Suprapubic skin (tissue), 4 donors: ENCODE data around the gene GLIS1. TPM values are rescaled to one million over a fixed set of nuclear protein-coding genes. Genes with fewer than 3 reads are reported as not detected.

Experiments used
- DNase-seq, 2 donors: peaks; one replicate each; pipeline ENCODE4 v3.0.0-alpha.2; 2019; ENCODE audit warnings: low spot score in 2 of 2
- H3K27ac ChIP-seq: fragments of 200-600 bp; sonication (generic); one replicate; pipeline ENCODE4 v1.5.1; 2019
- H3K27me3 ChIP-seq: fragments of 200-600 bp; sonication (generic); one replicate; pipeline ENCODE4 v1.5.1; 2019
- H3K36me3 ChIP-seq: fragments of 200-600 bp; sonication (generic); one replicate; pipeline ENCODE4 v1.5.1; 2019
- H3K4me1 ChIP-seq: fragments of 200-600 bp; sonication (generic); one replicate; pipeline ENCODE4 v1.5.1; 2019
- H3K4me3 ChIP-seq: fragments of 200-600 bp; sonication (generic); one replicate; pipeline ENCODE4 v1.5.1; 2019; ENCODE audit warnings: mild to moderate bottlenecking
- H3K9me3 ChIP-seq: fragments of 200-600 bp; sonication (generic); one replicate; pipeline ENCODE4 v1.5.1; 2019
- EP300 ChIP-seq: sonication (generic); formaldehyde crosslinking; IDR thresholded peaks from one replicate; pipeline ENCODE4 v1.6.1; 2017; ENCODE audit warnings: antibody characterized with exemption
- POLR2A ChIP-seq, 2 donors: fragments of 450-650 bp; IDR thresholded peaks; one replicate each; pipeline ENCODE4 v1.6.1; 2017; ENCODE audit warnings: antibody characterized with exemption in 2 of 2, mild to moderate bottlenecking in 2 of 2, moderate library complexity in 2 of 2
- POLR2AphosphoS5 ChIP-seq, 3 donors: sonication (generic); formaldehyde crosslinking; IDR thresholded peaks; one replicate each; pipeline ENCODE4 v1.6.1; 2017; ENCODE audit warnings: antibody characterized with exemption in 3 of 3
- WGBS: methylation state at CpG from one replicate; pipeline ENCODE4 v1.1.5; 2018; 5-methylcytosine and 5-hydroxymethylcytosine counted together
- total RNA-seq, 4 donors: library from RNA; depleted of rRNA; stranded (reverse); fragments of >200 nt; gene quantifications; one replicate each; pipeline ENCODE4 v1.1.0, GENCODE V29; 2016
- TF ChIP-seq, protein P1 (sequence below), 2 donors: fragments of 200-600 bp in 1 of 2; fragments of 450-650 bp in 1 of 2; sonication (generic) in 1 of 2; IDR thresholded peaks; one replicate each; pipeline ENCODE4 v1.5.1; 2016 to 2019; ENCODE audit warnings: antibody characterized with exemption in 2 of 2, mild to moderate bottlenecking in 1 of 2, moderate library complexity in 1 of 2

GLIS1 gene
- total RNA-seq, 4 donors from 2014 or later: 0.34 to 1.5 (median 0.59) TPM

DNA sequence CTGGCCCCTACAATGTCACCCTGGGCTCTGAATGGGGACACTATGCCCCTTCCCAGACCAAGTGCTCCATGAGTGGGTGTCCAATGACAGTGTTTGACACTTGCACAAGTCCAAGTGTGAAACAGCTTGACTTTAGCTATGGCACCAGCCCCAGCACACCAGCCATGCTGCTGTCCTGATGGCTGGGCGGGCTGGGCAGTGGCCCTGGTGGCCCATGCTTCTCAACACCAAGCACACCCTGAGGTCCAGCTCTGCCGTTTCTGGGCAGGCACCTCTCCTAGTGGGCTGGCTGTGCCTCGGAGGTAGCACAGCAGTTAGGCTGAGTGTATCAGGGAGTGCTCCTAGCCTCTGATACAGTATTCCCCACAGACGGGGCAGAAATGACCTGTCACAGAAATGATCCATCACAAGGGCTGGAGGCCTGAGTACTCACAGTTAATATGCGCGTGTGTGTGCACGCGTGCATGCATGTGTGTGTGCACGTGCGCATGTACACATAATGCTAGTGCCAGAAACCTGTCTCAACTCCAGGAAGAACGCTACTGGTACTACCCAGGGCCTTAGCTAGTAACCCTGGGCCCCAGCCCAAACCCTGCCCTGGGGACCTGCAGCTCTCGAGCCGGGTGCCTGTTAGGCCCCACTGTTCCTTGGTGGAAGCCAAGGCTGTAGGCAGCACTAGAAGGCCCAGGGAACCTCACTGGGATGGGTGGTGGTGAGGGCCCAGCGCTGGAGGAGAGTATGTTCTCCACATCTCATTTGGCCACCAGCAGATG is 145.8 kb downstream of the GLIS1 start:
- Histone ChIP-seq H3K4me1 (peaks cover 9% of the 10 kb centered on the region), H3K27ac (no peak overlapping the region), H3K27me3 (no peaks in the 10 kb centered on the region), H3K4me3 (no peak overlapping the region), H3K36me3 (no peaks in the 10 kb centered on the region), H3K9me3 (no peaks in the 10 kb centered on the region)
- 97% methylated on average over 12 of the region's 14 CpGs for WGBS
- no peak for TF ChIP-seq POLR2AphosphoS5 (IDR thresholded peaks at IDR 0.05)
- no peak for DNase-seq

DNA sequence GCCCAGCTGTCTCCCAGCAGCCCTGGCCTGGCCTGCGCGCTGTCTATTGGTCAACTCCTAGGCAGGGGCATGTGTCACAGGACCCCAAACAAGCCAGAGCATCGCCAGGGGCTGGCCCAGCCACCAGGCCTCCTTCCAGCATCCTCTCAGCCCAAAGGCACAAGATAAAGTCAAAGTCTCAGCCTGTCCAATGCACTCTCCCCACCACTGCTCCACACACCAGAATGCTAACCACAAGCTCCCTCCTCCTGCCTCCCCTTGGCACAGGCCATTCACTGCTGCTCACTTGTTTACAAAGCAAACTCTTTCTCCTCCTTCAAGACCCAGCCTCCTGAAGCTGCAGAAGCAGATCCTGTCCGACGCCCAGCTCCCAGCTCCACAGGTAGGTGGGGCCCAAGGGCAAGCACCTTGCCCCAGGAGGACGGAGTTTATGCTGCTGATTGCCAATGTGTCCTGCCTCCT is 146.4 kb downstream of the GLIS1 start:
- H3K27me3 ChIP-seq: no peaks in the 10 kb centered on the region
- H3K4me3 ChIP-seq: no peak overlapping the region
- no peaks in the 10 kb centered on the region for H3K36me3 ChIP-seq
- peak in 1 of 2 donors; percentile 56 for DNase-seq
- 58% methylated on average over 3 of the region's 6 CpGs for WGBS
- H3K9me3 ChIP-seq: no peaks in the 10 kb centered on the region
- H3K4me1 ChIP-seq: peaks cover 9% of the 10 kb centered on the region
- no peak for TF ChIP-seq EP300
- TF ChIP-seq, protein P1, sequence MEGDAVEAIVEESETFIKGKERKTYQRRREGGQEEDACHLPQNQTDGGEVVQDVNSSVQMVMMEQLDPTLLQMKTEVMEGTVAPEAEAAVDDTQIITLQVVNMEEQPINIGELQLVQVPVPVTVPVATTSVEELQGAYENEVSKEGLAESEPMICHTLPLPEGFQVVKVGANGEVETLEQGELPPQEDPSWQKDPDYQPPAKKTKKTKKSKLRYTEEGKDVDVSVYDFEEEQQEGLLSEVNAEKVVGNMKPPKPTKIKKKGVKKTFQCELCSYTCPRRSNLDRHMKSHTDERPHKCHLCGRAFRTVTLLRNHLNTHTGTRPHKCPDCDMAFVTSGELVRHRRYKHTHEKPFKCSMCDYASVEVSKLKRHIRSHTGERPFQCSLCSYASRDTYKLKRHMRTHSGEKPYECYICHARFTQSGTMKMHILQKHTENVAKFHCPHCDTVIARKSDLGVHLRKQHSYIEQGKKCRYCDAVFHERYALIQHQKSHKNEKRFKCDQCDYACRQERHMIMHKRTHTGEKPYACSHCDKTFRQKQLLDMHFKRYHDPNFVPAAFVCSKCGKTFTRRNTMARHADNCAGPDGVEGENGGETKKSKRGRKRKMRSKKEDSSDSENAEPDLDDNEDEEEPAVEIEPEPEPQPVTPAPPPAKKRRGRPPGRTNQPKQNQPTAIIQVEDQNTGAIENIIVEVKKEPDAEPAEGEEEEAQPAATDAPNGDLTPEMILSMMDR (IDR thresholded peaks at IDR 0.05): no peak
- TF ChIP-seq POLR2A (IDR thresholded peaks at IDR 0.05): no peak
- TF ChIP-seq POLR2AphosphoS5 (IDR thresholded peaks at IDR 0.05): no peak
- H3K27ac ChIP-seq: no peak overlapping the region

DNA sequence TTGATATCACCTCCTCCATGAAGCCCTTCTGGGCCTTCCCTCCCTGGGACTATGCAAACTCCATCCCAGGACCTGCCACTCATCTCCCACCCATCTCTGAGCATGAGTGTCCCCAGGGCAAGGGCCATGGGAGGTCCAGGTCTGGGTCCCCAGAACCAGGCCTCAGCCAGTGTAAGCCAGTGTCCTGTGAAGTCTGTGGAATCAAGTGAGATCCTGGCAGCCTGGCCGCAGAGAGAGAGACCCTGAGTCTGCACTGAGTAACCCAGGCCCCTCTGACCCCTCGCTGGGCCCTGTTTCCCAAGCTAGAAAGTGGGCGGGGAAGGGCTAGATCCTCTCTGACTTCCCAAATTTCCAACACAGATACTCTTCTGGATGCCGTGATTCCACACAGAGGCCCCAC is 147.0 kb downstream of the GLIS1 start:
- H3K36me3 ChIP-seq: no peaks in the 10 kb centered on the region
- no peak overlapping the region for H3K27ac ChIP-seq
- TF ChIP-seq EP300 (no peak), POLR2A (IDR thresholded peaks at IDR 0.05) (no peak), POLR2AphosphoS5 (IDR thresholded peaks at IDR 0.05) (no peak)
- TF ChIP-seq, protein P1 (IDR thresholded peaks at IDR 0.05): no peak
- no peak overlapping the region for H3K4me3 ChIP-seq
- no peak for DNase-seq
- H3K9me3 ChIP-seq: no peaks in the 10 kb centered on the region
- WGBS: 84% methylated on average over 4 of the region's 4 CpGs
- H3K27me3 ChIP-seq: no peaks in the 10 kb centered on the region
- H3K4me1 ChIP-seq: peaks cover 9% of the 10 kb centered on the region

DNA sequence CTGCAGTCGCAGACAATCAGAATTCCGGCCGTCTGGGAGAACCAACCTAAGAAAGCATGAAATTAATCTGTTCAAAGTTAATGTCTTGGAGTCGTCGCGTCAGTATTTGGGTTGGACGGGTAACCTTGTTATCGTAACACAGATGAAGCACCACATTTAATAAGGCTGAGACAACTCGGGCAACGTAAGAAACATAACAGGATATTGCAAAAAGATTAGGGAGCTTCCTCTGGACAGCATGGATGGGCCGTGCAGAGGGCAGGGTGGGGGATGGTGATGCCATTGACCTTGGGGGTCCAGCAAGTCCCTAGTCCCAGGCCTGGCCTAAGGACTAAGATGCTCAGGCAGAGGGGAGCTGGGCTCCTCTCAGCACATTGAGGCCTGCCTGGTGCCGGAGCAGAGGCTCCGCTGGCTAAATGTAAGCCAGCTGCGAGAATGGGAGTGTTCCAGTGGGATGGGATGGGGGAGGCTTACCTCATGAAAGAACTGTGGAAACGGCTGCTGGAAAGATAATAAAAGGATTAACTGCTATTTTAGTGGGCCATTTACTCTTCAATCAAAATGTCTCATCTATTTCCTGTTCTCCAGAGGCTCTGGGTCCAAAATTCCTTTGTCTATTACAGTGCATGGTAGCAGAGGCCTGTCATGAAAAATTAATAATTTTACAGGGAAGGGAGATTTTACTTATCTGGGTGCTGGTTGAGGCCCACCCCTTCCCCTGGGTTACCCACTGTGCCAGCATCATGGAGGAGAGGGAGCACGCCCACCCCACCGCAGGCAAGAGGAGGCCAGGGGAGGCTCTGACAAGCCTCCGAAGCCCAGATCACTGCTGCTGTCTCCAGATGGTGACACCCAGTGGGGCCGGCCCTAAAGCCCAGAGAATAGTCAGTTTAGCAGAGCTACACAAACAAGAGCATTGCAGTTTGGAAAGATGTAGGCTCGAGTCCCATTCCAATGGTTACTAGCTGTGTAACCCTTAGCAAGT is 148.1 kb downstream of the GLIS1 start:
- DNase-seq: peak in 1 of 2 donors; percentile 74
- no peaks in the 10 kb centered on the region for H3K9me3 ChIP-seq
- H3K36me3 ChIP-seq: no peaks in the 10 kb centered on the region
- no peak overlapping the region for H3K27ac ChIP-seq
- no peak overlapping the region for H3K4me3 ChIP-seq
- H3K4me1 ChIP-seq: peaks cover 9% of the 10 kb centered on the region
- TF ChIP-seq POLR2A (IDR thresholded peaks at IDR 0.05) (no peak), POLR2AphosphoS5 (IDR thresholded peaks at IDR 0.05) (no peak), EP300 (no peak)
- TF ChIP-seq, protein P1 (IDR thresholded peaks at IDR 0.05): no peak
- 76% methylated on average over 19 of the region's 20 CpGs for WGBS
- H3K27me3 ChIP-seq: no peaks in the 10 kb centered on the region

DNA sequence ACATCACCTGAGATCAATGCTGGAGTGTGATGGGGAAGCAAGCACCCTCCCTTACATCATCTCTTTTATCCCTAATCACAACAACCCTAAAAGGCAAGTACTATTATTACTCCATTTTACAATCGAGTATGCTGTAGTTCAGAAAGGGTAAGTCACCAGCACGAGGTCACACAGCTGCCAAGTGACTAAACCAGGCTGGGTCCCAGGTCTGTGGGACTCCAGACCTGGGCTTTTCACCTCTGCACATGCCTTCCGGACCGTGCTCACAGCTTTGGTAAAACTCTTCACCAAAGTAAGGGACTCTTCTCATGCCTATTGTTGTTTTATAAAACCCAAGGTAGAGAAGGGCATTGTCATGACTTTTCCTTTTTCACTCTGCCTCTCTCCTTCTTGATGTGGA is 148.9 kb downstream of the GLIS1 start:
- H3K4me3 ChIP-seq: no peak overlapping the region
- peaks cover 9% of the 10 kb centered on the region for H3K4me1 ChIP-seq
- no peak for DNase-seq
- no peaks in the 10 kb centered on the region for H3K27me3 ChIP-seq
- no peaks in the 10 kb centered on the region for H3K36me3 ChIP-seq
- TF ChIP-seq POLR2AphosphoS5 (IDR thresholded peaks at IDR 0.05): no peak
- TF ChIP-seq EP300: no peak
- no peak for TF ChIP-seq POLR2A (IDR thresholded peaks at IDR 0.05)
- TF ChIP-seq, protein P1 (IDR thresholded peaks at IDR 0.05): no peak
- H3K9me3 ChIP-seq: no peaks in the 10 kb centered on the region
- WGBS: 91% methylated on average over 4 of the region's 4 CpGs
- no peak overlapping the region for H3K27ac ChIP-seq
